IMR-90 (cell line): ENCODE results near the gene RASGRP4. TPM values are rescaled to one million over a fixed set of nuclear protein-coding genes. Genes with fewer than 3 reads are reported as not detected.

ENCODE experiments used
- ATAC-seq: fragments of 200-7000 bp; cut with Tn5 transposase; 2 replicates; pipeline ENCODE4 v1.9.1; 2020; ENCODE audit warnings: low read depth, mild to moderate bottlenecking, moderate library complexity
- BruUV-seq: library from RNA; stranded (reverse); fragments of 400-500 nt; replicated peaks from 2 replicates; lab custom pipeline; 2021; lab: Mats Ljungman, UMichigan
- CTCF ChIA-PET: fragments of 300-600 bp; formaldehyde crosslinking; extraction: SDS; loops from one replicate; lab custom pipeline; 2021; ENCODE audit warnings: antibody characterized with exemption; lab: Yijun Ruan, JAX
- POLR2A ChIA-PET: fragments of 300-600 bp; sonication (Branson Sonifier 250); formaldehyde crosslinking; loops from one replicate; lab custom pipeline; 2022; ENCODE audit warnings: antibody characterized with exemption; ENCODE audit not compliant: unreplicated experiment; lab: Charles Lee
- DNase-seq: peaks from one replicate; pipeline ENCODE4 v3.0.0; 2013
- H2AFZ ChIP-seq: replicated peaks from 2 replicates; pipeline ENCODE3; 2013; ENCODE audit warnings: low read length, mild to moderate bottlenecking; ENCODE audit not compliant: poor library complexity
- H2AK5ac ChIP-seq: 2 replicates; pipeline ENCODE4 v1.6.1; 2013; ENCODE audit warnings: low read depth, low read length, inconsistent platforms
- H2AK9ac ChIP-seq: replicated peaks from 2 replicates; pipeline ENCODE3; 2013; ENCODE audit warnings: mild to moderate bottlenecking, low read depth, low read length, moderate library complexity; ENCODE audit not compliant: poor library complexity
- H2BK120ac ChIP-seq: 2 replicates; pipeline ENCODE4 v1.6.1; 2013; ENCODE audit warnings: low read depth, low read length, inconsistent platforms
- H2BK15ac ChIP-seq: 3 replicates; pipeline ENCODE4 v1.6.1; 2013; ENCODE audit warnings: low read depth, low read length, inconsistent platforms
- H2BK20ac ChIP-seq: 2 replicates; pipeline ENCODE4 v1.6.1; 2013; ENCODE audit warnings: low read depth, mild to moderate bottlenecking, inconsistent platforms, low read length, moderate library complexity
- H2BK5ac ChIP-seq: 2 replicates; pipeline ENCODE4 v1.6.1; 2013; ENCODE audit warnings: mild to moderate bottlenecking, low read depth, low read length, inconsistent platforms; ENCODE audit not compliant: poor library complexity, severe bottlenecking
- H3K14ac ChIP-seq: replicated peaks from 2 replicates; pipeline ENCODE4 v1.6.1; 2013; ENCODE audit warnings: low read depth, low read length, inconsistent platforms
- H3K18ac ChIP-seq: 2 replicates; pipeline ENCODE4 v1.6.1; 2013; ENCODE audit warnings: low read depth, low read length, control low read depth
- H3K23ac ChIP-seq: 2 replicates; pipeline ENCODE4 v1.6.1; 2013; ENCODE audit warnings: low read depth, low read length, inconsistent platforms
- H3K27ac ChIP-seq: 2 replicates; pipeline ENCODE4 v1.5.1; 2013; ENCODE audit warnings: mild to moderate bottlenecking, control low read depth, low read length; ENCODE audit not compliant: insufficient read depth
- H3K27me3 ChIP-seq: 2 replicates; pipeline ENCODE4 v1.6.1; 2013; ENCODE audit warnings: low read length; ENCODE audit not compliant: control insufficient read depth, insufficient read depth
- H3K36me3 ChIP-seq: 2 replicates; pipeline ENCODE4 v1.6.1; 2013; ENCODE audit warnings: low read length, mixed read lengths; ENCODE audit not compliant: control insufficient read depth, insufficient read depth
- H3K4ac ChIP-seq: 2 replicates; pipeline ENCODE4 v1.6.1; 2013; ENCODE audit warnings: low read depth, low read length, inconsistent platforms
- H3K4me1 ChIP-seq: 2 replicates; pipeline ENCODE4 v1.6.1; 2013; ENCODE audit warnings: low read length, mixed read lengths; ENCODE audit not compliant: control insufficient read depth, insufficient read depth
- H3K4me2 ChIP-seq: 2 replicates; pipeline ENCODE4 v1.6.1; 2013; ENCODE audit warnings: low read depth, mild to moderate bottlenecking, control low read depth, low read length, moderate library complexity
- H3K4me3 ChIP-seq: 2 replicates; pipeline ENCODE4 v1.5.1; 2013; ENCODE audit warnings: low read depth, mild to moderate bottlenecking, control low read depth, low read length, moderate library complexity; ENCODE audit not compliant: insufficient read depth
- H3K56ac ChIP-seq: 2 replicates; pipeline ENCODE4 v1.6.1; 2013; ENCODE audit warnings: low read length, inconsistent platforms; ENCODE audit not compliant: insufficient read depth; ENCODE audit errors: extremely low read depth
- H3K79me1 ChIP-seq, 2 experiments: 2 replicates each; pipeline ENCODE4 v1.6.1; 2013; ENCODE audit warnings: low read length in 2 of 2, inconsistent platforms in 1 of 2, low read depth in 1 of 2
- H3K9ac ChIP-seq: 2 replicates; pipeline ENCODE4 v1.6.1; 2013; ENCODE audit warnings: low read depth, low read length, control low read depth
- H3K9me1 ChIP-seq: 2 replicates; pipeline ENCODE4 v1.6.1; 2013; ENCODE audit warnings: low read length, inconsistent platforms; ENCODE audit not compliant: insufficient read depth
- H3K9me3 ChIP-seq: 2 replicates; pipeline ENCODE4 v1.6.1; 2013; ENCODE audit warnings: low read length; ENCODE audit not compliant: control insufficient read depth, insufficient read depth
- H4K20me1 ChIP-seq: 2 replicates; pipeline ENCODE4 v1.6.1; 2013; ENCODE audit warnings: low read length, inconsistent platforms; ENCODE audit not compliant: insufficient read depth
- H4K5ac ChIP-seq: 2 replicates; pipeline ENCODE4 v1.6.1; 2013; ENCODE audit warnings: mild to moderate bottlenecking, low read depth, low read length, control low read depth
- H4K8ac ChIP-seq, 2 experiments: 2 replicates each; pipeline ENCODE4 v1.6.1; 2013; ENCODE audit warnings: low read depth in 2 of 2, low read length in 2 of 2, control low read depth in 1 of 2, inconsistent platforms in 1 of 2
- H4K91ac ChIP-seq: 2 replicates; pipeline ENCODE4 v1.6.1; 2013; ENCODE audit warnings: low read depth, low read length, inconsistent platforms; ENCODE audit not compliant: insufficient read depth
- CEBPB ChIP-seq: IDR thresholded peaks from 2 replicates; pipeline ENCODE4 v1.6.1; 2012; ENCODE audit warnings: low read depth, low read length, improper control_type of control experiment
- MAZ ChIP-seq: IDR thresholded peaks from 2 replicates; pipeline ENCODE4 v1.6.1; 2012; ENCODE audit warnings: low read depth, mild to moderate bottlenecking, low read length, improper control_type of control experiment, moderate library complexity, borderline replicate concordance
- WGBS, 2 experiments: methylation state at CpG; one replicate each; pipeline versions ENCODE4 v1.1.5 to v1.1.7; 2013; ENCODE audit warnings: missing lambda C conversion rate in 2 of 2; ENCODE audit not compliant: insufficient read length in 1 of 2; ENCODE audit errors: extremely low coverage in 2 of 2; 5-methylcytosine and 5-hydroxymethylcytosine counted together
- dilution Hi-C: fragments of 300-500 bp; cut with HindIII; formaldehyde crosslinking; loops from one replicate; pipeline ENCODE4 v1.14.3; 2018; ENCODE audit warnings: low sequenced_read_pairs; ENCODE audit not compliant: unreplicated experiment
- in situ Hi-C: fragments of 300-500 bp; cut with MboI; formaldehyde crosslinking; loops from 3 replicates; pipeline ENCODE4 v1.14.3; 2019; ENCODE audit warnings: low sequenced_read_pairs, inconsistent platforms, mixed read lengths
- intact Hi-C: fragments of 100-400 bp; cut with micrococcal nuclease; formaldehyde crosslinking; loops from 2 replicates; pipeline ENCODE4 v1.10.0; 2022
- polyA plus RNA-seq, 3 experiments: library from polyadenylated mRNA; depleted of rRNA; stranded (reverse); fragments of >200 nt; gene quantifications; 2 replicates each; pipeline ENCODE4 v1.2.3, GENCODE V29; 2012; ENCODE audit warnings: low replicate concordance in 1 of 3
- total RNA-seq: library from RNA; depleted of rRNA; stranded (reverse); fragments of >200 nt; gene quantifications from 2 replicates; pipeline ENCODE4 v1.2.3, GENCODE V29; 2012

Gene RASGRP4
- total and polyA plus RNA-seq, 2 of the 4 experiments (the other 2 are of a cell fraction): not detected

- DNase-seq: no peak
- Histone ChIP-seq H3K27me3 (peaks cover 34% of the 10 kb centered on the region), H3K4me1 (no peaks in the 10 kb centered on the region), H3K23ac (no peak overlapping the region), H2AK9ac (no peak overlapping the region), H2BK15ac (no peak overlapping the region), H2BK20ac (no peak overlapping the region), H3K18ac (no peak overlapping the region), H3K9me1 (no peaks in the 10 kb centered on the region), H2AK5ac (no peak overlapping the region), H3K4ac (no peak overlapping the region), H3K14ac (no peak overlapping the region), H2BK120ac (no peak overlapping the region), H4K91ac (no peak overlapping the region), H3K4me2 (no peak overlapping the region), H3K9ac (no peak overlapping the region), H3K79me1 (no peaks in the 10 kb centered on the region), H3K36me3 (no peaks in the 10 kb centered on the region), H3K4me3 (no peak overlapping the region), H4K20me1 (no peaks in the 10 kb centered on the region), H3K56ac (no peak overlapping the region), H2BK5ac (no peak overlapping the region), H2AFZ (no peak overlapping the region), H3K9me3 (no peaks in the 10 kb centered on the region), H4K5ac (no peak overlapping the region), H4K8ac (no peak overlapping the region), H3K27ac (no peak overlapping the region)
- in situ Hi-C loops (loop anchor here (25.0 kb wide), 1 partner anchor 513 kb away; the partner anchor contains the start of genes MRPS12 and SARS2), intact Hi-C loops (no loop called here), dilution Hi-C loops (no loop called here)
- TF ChIP-seq MAZ (no peak), CEBPB (0 out of 2 replicates have a peak, but pooled peaks have one; percentile 4)
- ATAC-seq: no peak
- CTCF ChIA-PET: interaction anchor here (0.7 kb wide), 1 partner anchor 22 kb away, joined by 5 read pairs; the partner anchor contains the start of gene FAM98C
- BruUV-seq: no TSS peak
- no CpG with 5 or more reads among the region's 5 CpGs for WGBS, 2 experiments
- POLR2A ChIA-PET: no interaction called here
Measured at GRCh38 chr19:38424272-38424671, 1.7 kb downstream of the RASGRP4 start.
